Measurements from ENCODE around the gene TBCA.
A peak's percentile ranks its signal among the peaks of the same experiment; 100 is the strongest.
"Not testable (repeated sequence)": the region's sequence is repeated elsewhere in the genome, so short reads cannot be mapped to it uniquely, and the experiment has no call there.

The TBCA gene

GRCh38 chr5:77709340-77709739, 66.8 kb downstream of the TBCA start:
- no peak for DNase-seq (ENCODE audit: low read depth)

GRCh38 chr5:77707791-77708190, 68.3 kb downstream of the TBCA start:
- peak; percentile 3 for DNase-seq (ENCODE audit: low read depth)

GRCh38 chr5:77699569-77699968, 76.6 kb downstream of the TBCA start:
- DNase-seq (ENCODE audit: low read depth), result not testable (repeated sequence)

GRCh38 chr5:77698920-77699319, 77.2 kb downstream of the TBCA start:
- DNase-seq (ENCODE audit: low read depth), result no peak

DNA sequence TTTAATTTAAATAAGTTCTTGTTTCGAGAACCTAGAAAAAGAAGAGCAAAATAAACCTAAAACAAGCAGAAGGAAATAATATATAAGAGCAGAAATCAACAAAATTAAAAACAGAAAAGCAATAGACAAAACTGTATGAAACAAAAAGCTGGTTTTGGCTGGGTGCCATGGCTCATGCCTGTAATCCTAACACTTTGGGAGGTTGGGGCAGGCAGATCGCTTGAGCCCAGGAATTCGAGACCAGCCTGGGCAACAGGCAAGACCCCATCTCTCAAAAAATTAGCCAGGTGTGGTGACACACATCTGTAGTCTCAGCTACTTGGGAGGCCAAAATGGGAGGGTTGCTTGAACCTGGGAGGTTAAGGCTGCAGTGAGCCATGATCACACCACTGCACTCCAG, 78.4 kb downstream of the TBCA start:
- DNase-seq (ENCODE audit: low read depth), result no peak

DNA sequence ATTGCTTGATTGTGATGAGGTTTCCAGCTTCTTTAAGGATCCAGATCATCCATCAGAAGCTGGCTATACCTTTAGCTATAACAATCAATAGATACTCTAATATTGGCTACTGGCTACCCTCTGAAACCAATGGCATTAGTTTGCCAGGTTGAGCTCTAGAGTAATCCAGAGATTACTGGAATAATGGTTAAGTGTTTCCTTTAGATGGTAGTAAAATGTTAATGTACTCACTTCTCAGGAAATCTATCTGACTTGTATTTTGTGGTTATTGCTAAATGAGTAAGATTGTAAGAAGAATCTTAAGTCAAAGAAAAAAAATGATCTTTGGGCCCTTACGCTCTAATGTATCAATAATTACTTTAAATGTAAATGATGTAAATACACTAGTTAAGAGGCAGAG, 80.0 kb downstream of the TBCA start:
- DNase-seq (ENCODE audit: low read depth), result no peak

GRCh38 chr5:77693913-77694312, 82.2 kb downstream of the TBCA start:
- DNase-seq (ENCODE audit: low read depth), result no peak

DNA sequence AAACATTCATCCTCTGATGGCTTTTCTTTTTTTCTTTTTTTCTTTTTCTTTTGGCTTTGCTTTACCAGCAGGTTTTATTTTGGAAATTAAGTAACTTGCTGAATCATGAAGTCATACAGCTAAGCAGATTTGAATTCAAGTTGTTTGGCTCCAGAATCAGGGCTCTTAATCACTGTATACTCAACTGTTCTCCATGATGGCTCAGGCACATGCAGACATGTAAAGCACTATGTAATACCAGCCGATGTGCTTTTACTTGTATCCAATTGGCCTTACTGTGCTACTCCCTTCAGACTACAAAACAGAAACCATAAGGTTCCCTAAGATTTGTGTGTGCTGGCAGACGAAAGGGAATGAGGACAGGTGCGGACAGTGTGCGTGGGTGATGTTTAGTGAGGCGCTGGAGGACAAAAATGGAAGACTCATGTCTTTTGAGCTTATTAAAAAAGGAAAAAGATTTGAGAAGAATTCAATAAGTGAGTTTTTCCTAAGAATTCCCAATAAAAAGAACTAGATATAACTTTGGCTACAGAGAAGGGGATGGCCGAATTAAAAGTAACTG, 92.9 kb downstream of the TBCA start:
- DNase-seq (ENCODE audit: low read depth), result no peak

- no peak for DNase-seq (ENCODE audit: low read depth)
Measured at GRCh38 chr5:77670526-77670925, 105.6 kb downstream of the TBCA start.

DNA sequence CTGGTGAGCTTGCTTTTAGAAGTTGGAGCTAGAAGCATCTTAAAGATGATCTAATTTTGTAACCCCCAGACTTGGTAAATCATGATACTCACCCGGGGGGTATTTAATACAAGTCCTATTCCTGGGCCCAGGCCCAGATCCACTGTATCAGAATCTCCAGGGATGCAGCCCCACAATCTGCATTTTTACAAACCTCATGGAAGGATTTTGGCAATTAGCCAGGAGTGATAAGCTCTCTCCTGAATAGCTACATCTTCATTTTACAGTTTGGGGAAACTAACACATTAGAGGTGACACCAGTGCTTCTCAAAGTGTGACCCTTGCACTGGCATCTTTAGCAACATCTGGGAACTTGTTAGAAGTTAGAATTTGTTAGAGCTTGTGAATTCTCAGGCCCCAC, 106.5 kb downstream of the TBCA start:
- DNase-seq (ENCODE audit: low read depth), result no peak

DNA sequence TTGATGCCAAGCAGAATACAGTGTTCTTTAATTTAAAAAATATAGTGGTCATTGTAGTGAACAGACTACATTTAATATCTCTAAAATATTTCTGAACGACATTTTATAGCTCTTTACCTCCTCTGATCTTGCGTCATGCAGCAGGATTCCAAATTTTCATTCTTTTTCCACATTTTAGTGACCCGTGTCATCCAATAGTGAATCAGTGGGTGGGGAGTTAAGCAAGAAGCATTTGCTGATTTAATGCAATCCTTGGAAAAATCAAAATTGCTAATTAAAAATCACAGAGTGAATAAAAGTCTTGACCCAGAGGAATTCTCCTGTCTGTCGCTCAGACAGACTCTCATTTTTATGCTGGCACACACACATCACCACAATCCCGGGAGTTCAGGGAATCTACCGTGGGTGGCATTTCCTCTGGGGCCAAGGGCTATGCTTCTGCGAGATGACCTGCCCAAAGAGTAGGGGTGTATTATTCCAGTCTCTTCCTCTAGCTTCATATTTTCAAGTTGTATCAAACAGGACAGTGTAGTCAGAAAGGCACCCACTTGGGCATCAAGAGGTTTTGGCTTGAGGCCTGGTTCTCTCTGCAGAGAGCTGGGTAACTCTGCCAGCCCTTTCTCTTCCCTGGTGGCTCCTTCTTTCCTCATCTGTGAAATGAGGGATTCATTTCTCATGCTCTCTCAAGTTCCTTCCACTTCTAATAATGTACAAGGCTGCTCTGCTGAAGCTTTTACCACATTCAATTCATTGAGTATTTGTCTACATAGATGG, 112.9 kb downstream of the TBCA start:
- DNase-seq (ENCODE audit: low read depth), result no peak

DNA sequence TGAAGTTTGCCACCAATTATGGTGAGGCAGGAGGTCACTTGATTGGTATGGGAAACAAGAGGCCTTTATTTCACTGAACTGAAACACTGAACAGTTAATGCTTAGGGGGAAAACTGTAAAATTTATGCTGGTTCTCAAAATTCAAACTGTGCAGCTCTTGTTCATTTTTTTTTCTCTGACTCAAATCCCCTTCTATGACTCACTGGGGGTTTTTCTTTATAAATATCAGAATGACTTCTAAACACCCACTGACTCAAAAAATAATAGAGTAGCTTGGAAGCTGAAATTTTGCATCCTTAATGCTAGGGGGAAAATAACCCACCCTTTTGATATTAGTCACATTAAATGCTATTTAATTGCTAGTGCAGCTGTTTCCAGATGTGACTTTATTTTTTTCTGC, 113.5 kb downstream of the TBCA start:
- no peak for DNase-seq (ENCODE audit: low read depth)

DNA sequence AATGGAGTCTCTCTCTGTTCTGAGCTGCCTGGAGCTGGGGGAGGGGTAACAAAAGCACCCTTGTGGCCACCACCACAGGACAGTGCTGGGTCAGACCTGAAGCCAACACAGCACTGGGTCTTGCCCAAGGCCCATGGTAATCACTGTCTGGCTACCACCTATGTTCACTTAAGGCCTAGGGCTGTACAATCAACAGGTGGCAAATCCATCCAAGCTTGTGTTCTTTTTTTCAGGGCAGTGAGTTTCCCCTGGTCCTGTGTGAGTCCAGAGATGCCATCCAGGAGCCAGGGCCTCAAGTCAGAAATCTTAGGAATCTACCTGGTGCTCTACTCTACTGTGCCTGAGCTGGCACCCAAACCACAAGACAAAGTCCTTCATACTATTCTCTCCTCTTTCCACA, 117.5 kb downstream of the TBCA start:
- no peak for DNase-seq (ENCODE audit: low read depth)

GRCh38 chr5:77651343-77651742, 124.8 kb downstream of the TBCA start:
- DNase-seq (ENCODE audit: low read depth), result no peak

GRCh38 chr5:77650686-77651085, 125.5 kb downstream of the TBCA start:
- no peak for DNase-seq (ENCODE audit: low read depth)

- no peak for DNase-seq (ENCODE audit: low read depth)
Measured at GRCh38 chr5:77649776-77650175, 126.4 kb downstream of the TBCA start.

DNA sequence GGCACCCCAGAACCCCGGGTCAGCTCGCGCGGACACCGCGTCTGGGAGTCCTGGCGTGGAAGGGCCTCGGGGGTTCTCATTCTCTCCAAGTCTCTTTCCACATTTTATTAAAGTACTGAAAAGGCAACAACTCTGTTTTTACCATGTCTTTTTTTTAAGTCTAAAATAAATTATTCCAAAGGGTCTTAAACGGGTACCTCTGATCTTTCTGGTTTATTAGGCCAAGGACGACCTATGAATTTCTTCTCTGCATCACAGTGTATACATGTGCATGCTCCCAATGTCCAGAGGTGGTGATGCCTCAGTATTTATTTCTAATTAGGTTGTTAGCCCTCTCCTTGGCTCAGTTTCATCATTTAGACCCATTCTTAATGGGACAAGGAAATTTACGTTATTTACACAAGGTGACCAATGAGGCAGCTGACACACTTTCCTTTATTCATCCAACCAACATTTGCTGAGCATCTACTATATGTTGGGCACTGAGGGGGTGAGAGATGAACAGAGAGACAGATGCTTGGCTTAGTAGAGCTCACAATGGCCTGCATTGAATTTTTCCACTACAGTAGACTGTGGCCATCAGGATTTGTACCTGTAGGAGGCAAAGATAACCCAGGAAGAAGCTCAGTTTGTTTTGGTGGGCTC, 130.0 kb downstream of the TBCA start:
- DNase-seq (ENCODE audit: low read depth), result no peak

GRCh38 chr5:77645158-77645994, 130.8 kb downstream of the TBCA start:
- peak; percentile 47 for DNase-seq (ENCODE audit: low read depth)

GRCh38 chr5:77644371-77645157, 131.6 kb downstream of the TBCA start:
- no peak for DNase-seq (ENCODE audit: low read depth)

- DNase-seq (ENCODE audit: low read depth), result no peak
Measured at GRCh38 chr5:77643654-77644370, 132.3 kb downstream of the TBCA start.
